Keratinocyte (primary cell): ENCODE measurements around the gene KATNB1. TPM values are rescaled to one million over a fixed set of nuclear protein-coding genes. Genes with fewer than 3 reads are reported as not detected.
A peak's percentile ranks its signal among the peaks of the same experiment; 100 is the strongest.

Experiments used
- DNase-seq: peaks from one replicate; pipeline ENCODE4 v3.0.0-alpha.2; 2011; ENCODE audit warnings: low read depth, missing footprints, low spot score
- FAIRE-seq: peaks from 2 replicates; lab custom pipeline; 2011; peaks lifted over from hg19 to GRCh38; lab: Jason Lieb, UNC
- H2AFZ ChIP-seq: 2 replicates; pipeline ENCODE4 v1.6.0; 2012; ENCODE audit warnings: low read length, control low read depth, inconsistent platforms; ENCODE audit not compliant: control insufficient read depth
- H3K27ac ChIP-seq: 2 replicates; pipeline ENCODE4 v1.5.1; 2011; ENCODE audit warnings: low read length; ENCODE audit not compliant: control insufficient read depth, insufficient read depth
- H3K27me3 ChIP-seq: 3 replicates; pipeline ENCODE4 v1.6.0; 2011; ENCODE audit warnings: low read length; ENCODE audit not compliant: control insufficient read depth, insufficient read depth; ENCODE audit errors: extremely low read depth
- H3K36me3 ChIP-seq, 2 experiments: 2 replicates in 1 of 2; 3 replicates in 1 of 2; pipeline ENCODE4 v1.5.1; 2011; ENCODE audit warnings: low read length in 2 of 2, mild to moderate bottlenecking in 1 of 2; ENCODE audit not compliant: control insufficient read depth in 2 of 2, insufficient read depth in 2 of 2; ENCODE audit errors: extremely low read depth in 1 of 2
- H3K4me1 ChIP-seq: 3 replicates; pipeline ENCODE4 v1.5.1; 2011; ENCODE audit warnings: low read length; ENCODE audit not compliant: control insufficient read depth, insufficient read depth; ENCODE audit errors: extremely low read depth
- H3K4me2 ChIP-seq: 3 replicates; pipeline ENCODE4 v1.6.0; 2011; ENCODE audit warnings: low read depth, low read length; ENCODE audit not compliant: control insufficient read depth, insufficient read depth; ENCODE audit errors: extremely low read depth
- H3K4me3 ChIP-seq, 3 experiments: fragments of 200-600 bp in 1 of 3; sonication (generic) in 1 of 3; 2 replicates in 2 of 3; 3 replicates in 1 of 3; pipeline ENCODE4 v1.5.1; 2011 to 2016; ENCODE audit warnings: low read length in 3 of 3, mild to moderate bottlenecking in 3 of 3, control low read depth in 2 of 3, inconsistent platforms in 1 of 3, low read depth in 1 of 3, mixed read lengths in 1 of 3, mixed run types in 1 of 3, moderate library complexity in 1 of 3; ENCODE audit not compliant: control insufficient read depth in 2 of 3, insufficient read depth in 2 of 3; ENCODE audit errors: extremely low read depth in 1 of 3
- H3K79me2 ChIP-seq: 2 replicates; pipeline ENCODE4 v1.6.0; 2012; ENCODE audit warnings: low read length; ENCODE audit not compliant: control insufficient read depth, insufficient read depth
- H3K9ac ChIP-seq: 3 replicates; pipeline ENCODE4 v1.6.0; 2011; ENCODE audit warnings: low read length; ENCODE audit not compliant: control insufficient read depth, insufficient read depth; ENCODE audit errors: extremely low read depth
- H3K9me1 ChIP-seq: 3 replicates; pipeline ENCODE4 v1.6.0; 2011; ENCODE audit warnings: low read length; ENCODE audit not compliant: control insufficient read depth, insufficient read depth; ENCODE audit errors: extremely low read depth
- H3K9me3 ChIP-seq: 2 replicates; pipeline ENCODE4 v1.5.1; 2012; ENCODE audit warnings: low read depth, low read length; ENCODE audit not compliant: control insufficient read depth
- H4K20me1 ChIP-seq: 3 replicates; pipeline ENCODE4 v1.6.0; 2011; ENCODE audit warnings: low read length; ENCODE audit not compliant: control insufficient read depth, insufficient read depth; ENCODE audit errors: extremely low read depth
- CTCF ChIP-seq, 3 experiments: IDR thresholded peaks in 1 of 3; conservative IDR thresholded peaks in 1 of 3; optimal IDR thresholded peaks in 1 of 3; 2 replicates in 2 of 3; 3 replicates in 1 of 3; pipeline versions ENCODE3 to v1.5.1; 2011; ENCODE audit warnings: low read length in 3 of 3, mild to moderate bottlenecking in 3 of 3, moderate library complexity in 2 of 3, control low read depth in 1 of 3, inconsistent platforms in 1 of 3; ENCODE audit not compliant: insufficient read depth in 2 of 3; ENCODE audit errors: extremely low read depth in 1 of 3
- EZH2 ChIP-seq: IDR thresholded peaks from one replicate; pipeline ENCODE4 v1.6.1; 2012; ENCODE audit warnings: inconsistent platforms, mild to moderate bottlenecking, low read length, moderate library complexity
- dilution Hi-C: fragments of 300-500 bp; cut with MboI; formaldehyde crosslinking; loops from one replicate; pipeline ENCODE4 v1.7.0; 2020; ENCODE audit warnings: low sequenced_read_pairs; ENCODE audit not compliant: extremely low pct_ligation_motif_present
- polyA minus RNA-seq, 3 experiments: library from RNA; depleted of rRNA, polyadenylated mRNA; stranded (reverse); fragments of >200 nt; gene quantifications; 1 replicate in 1 of 3; 2 replicates in 1 of 3; 3 replicates in 1 of 3; pipeline ENCODE4 v1.2.3, GENCODE V29; 2011
- polyA plus RNA-seq, 5 experiments: library from polyadenylated mRNA; depleted of rRNA in 3 of 5; stranded (reverse) in 3 of 5; stranded (forward) in 1 of 5; unstranded in 1 of 5; fragments of >200 nt; gene quantifications; 1 replicate in 1 of 5; 2 replicates in 3 of 5; 3 replicates in 1 of 5; pipeline versions ENCODE4 v1.2.1 to v1.2.3, GENCODE V29; 2011 to 2012; ENCODE audit warnings: missing spikeins in 2 of 5, low read depth in 1 of 5, low replicate concordance in 1 of 5

The KATNB1 gene
- polyA plus RNA-seq (18.9 to 21.8 TPM (median 20.6 TPM) in 3 replicates), polyA minus RNA-seq (17.5 to 38.7 TPM (median 26.3 TPM) in 3 replicates)
- polyA plus RNA-seq (2011; ENCODE audit: low read depth): 28.6 TPM
- polyA plus RNA-seq (2011; cell fraction: cytosol; rRNA removed): 12.2 and 26.1 TPM in 2 replicates
- 28.5 and 40.1 TPM in 2 replicates for polyA plus RNA-seq (2011; cell fraction: nucleus; rRNA removed)
- polyA plus RNA-seq (2012; ENCODE audit: low replicate concordance): 17.8 and 21.1 TPM in 2 replicates
- 29.4 TPM for polyA minus RNA-seq (2011; cell fraction: cytosol; rRNA and poly(A)+ RNA removed)
- polyA minus RNA-seq (2011; cell fraction: nucleus; rRNA and poly(A)+ RNA removed): 16.4 and 22.3 TPM in 2 replicates

DNA sequence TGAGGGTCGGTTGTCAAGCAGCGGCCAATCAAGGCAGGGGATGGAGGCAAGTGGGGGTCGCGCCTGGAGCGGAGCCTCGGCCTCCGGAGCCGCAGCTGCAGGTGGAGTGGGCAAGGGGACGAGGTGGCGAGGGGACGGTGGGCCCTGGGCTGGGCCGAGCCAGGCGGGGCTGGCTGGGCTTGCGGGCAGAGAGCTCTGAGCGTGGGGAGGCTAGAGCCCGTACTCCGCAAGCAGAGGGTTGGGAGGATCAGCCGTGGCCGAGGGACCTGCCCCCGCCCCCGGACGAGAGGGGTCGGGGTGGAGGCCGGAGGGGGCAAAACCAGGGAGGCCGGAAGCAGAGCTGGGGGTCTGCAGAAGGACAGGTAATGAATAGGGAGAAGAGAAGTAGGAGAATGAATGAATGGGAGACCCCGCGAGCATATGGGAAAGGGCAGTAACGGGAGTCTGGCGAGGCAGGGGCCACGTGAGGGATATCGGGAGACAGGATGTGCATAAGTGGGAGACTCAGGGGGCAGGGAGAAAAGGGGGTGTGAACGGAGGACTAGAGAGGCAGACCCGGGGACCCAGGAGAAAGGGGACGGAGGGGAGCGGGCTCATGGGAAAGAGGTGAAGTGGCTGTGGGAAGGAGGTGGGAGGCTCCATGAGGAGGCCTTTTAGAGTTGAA, at the start of gene KATNB1:
Gene KATNB1, plus strand, starts transcription at position 16 of the 664 bp plus-strand sequence. CDS start 1,474 bp downstream, outside the sequence.
- Histone ChIP-seq H3K79me2 (peaks cover 4% of the 10 kb centered on the region), H3K9me1 (no peaks in the 10 kb centered on the region), H2AFZ (peak within 1 kb of the TSS; percentile 94), H3K9me3 (no peaks in the 10 kb centered on the region), H3K27ac (peak within 1 kb of the TSS; percentile 93), H3K4me3 (peak within 1 kb of the TSS; percentile 85 to 99 (median 92)), H3K36me3 (peaks cover 0 to 7% of the 10 kb centered on the region in 2 experiments), H3K9ac (peak within 1 kb of the TSS; percentile 97), H3K4me1 (peaks cover 33% of the 10 kb centered on the region), H3K27me3 (no peaks in the 10 kb centered on the region), H4K20me1 (no peaks in the 10 kb centered on the region), H3K4me2 (peak within 1 kb of the TSS; percentile 99)
- TF ChIP-seq CTCF (optimal IDR thresholded peaks at IDR 0.05 in 1 of 3, IDR thresholded peaks at IDR 0.05 in 1 of 3, conservative IDR thresholded peaks at IDR 0.05 in 1 of 3; ENCODE audit: extremely low read depth in 1 of 3, insufficient read depth in 2 of 3, low read length in 3 of 3) (no peak), EZH2 (no peak)
- FAIRE-seq (no peak), DNase-seq (no peak)
- dilution Hi-C loops: no loop called here

DNA sequence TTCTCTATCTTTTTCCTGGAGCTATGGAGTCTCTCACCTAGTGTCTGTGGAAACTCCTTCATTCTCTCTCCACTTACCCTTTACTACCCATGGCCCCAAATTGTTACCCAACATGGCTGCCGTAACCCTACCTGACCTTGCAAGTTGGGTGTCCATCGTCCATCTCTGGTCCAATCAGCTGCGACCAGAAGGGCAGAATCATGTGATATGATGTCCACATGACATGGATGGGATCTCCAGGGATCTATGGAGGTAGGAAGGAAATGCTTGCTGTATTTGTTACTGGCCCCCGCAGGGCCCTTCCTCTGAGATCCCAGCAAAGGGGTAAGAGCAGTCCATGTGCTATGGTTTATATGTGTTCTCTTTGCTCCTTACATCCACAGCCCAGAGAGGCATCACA, 49.0 kb upstream of the KATNB1 start:
- Histone ChIP-seq H3K9me3 (no peaks in the 10 kb centered on the region), H3K9me1 (no peaks in the 10 kb centered on the region), H2AFZ (no peak overlapping the region), H3K36me3 (no peaks in the 10 kb centered on the region), H4K20me1 (no peaks in the 10 kb centered on the region), H3K4me2 (no peak overlapping the region), H3K79me2 (no peaks in the 10 kb centered on the region), H3K4me1 (no peaks in the 10 kb centered on the region), H3K4me3 (no peak overlapping the region), H3K27me3 (no peaks in the 10 kb centered on the region), H3K27ac (no peak overlapping the region), H3K9ac (no peak overlapping the region)
- no peak for DNase-seq
- FAIRE-seq: no peak
- dilution Hi-C loops: no loop called here
- TF ChIP-seq CTCF (optimal IDR thresholded peaks at IDR 0.05 in 1 of 3, IDR thresholded peaks at IDR 0.05 in 1 of 3, conservative IDR thresholded peaks at IDR 0.05 in 1 of 3; ENCODE audit: extremely low read depth in 1 of 3, insufficient read depth in 2 of 3, low read length in 3 of 3) (no peak), EZH2 (no peak)
